ENCODE results near the gene ARHGAP44.

Gene ARHGAP44

GRCh38 chr17:13031718-13032350 is 242.5 kb downstream of the ARHGAP44 start:
- DNase-seq: peak; percentile 39 to 52

- no peak for DNase-seq
These were observed 246.1 kb downstream of the ARHGAP44 start for GRCh38 chr17:13035420-13035819.

- no peak for DNase-seq
These were observed 247.5 kb downstream of the ARHGAP44 start for GRCh38 chr17:13036751-13037150.

DNA sequence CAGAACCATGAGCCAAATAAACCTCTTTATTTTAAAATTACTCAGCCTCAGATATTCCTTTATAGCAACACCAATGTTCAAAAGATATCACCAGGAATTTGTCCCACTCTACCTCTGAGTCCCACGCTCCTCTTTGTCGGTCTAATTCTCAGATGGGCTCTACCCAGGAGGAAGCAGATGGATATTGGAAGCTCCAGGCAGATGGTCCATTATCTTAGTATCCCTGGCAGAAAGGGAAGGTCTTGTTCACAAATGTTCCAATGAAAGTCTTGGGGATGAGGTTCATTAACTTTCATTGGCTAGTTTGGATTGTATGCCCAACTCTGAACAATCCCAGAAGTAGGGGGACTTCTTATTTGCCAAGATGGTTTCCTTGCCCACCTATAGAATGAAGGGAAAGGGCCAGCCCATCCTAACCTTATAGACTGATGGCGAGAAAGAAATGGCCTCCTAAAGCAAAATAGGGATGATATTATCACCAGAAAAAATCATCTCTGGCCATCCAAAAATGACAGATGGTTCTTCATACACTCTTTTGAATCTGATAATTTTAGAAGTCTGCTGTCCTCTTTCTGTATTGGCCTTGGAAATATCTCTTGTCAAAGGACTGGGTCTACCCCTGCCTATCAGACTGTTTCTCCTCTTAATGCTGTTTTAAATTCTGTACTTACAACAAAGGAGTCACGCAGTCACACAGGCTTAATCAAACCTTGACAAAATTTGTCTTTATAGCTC is 249.8 kb downstream of the ARHGAP44 start:
- DNase-seq: no peak

All from CD4-positive, alpha-beta T cell treated with Interleukin-1 beta for 1 hour (primary cell).